HepG2 (cell line): ENCODE data around the gene TRABD. TPM values are rescaled to one million over a fixed set of nuclear protein-coding genes. Genes with fewer than 3 reads are reported as not detected.

Experiments used
- ATAC-seq: fragments of 200-7000 bp; cut with Tn5 transposase; 3 replicates; pipeline ENCODE4 v1.9.1; 2020; ENCODE audit warnings: mild to moderate bottlenecking, moderate library complexity
- BruUV-seq: library from RNA; stranded (reverse); fragments of 400-500 nt; replicated peaks from 2 replicates; lab custom pipeline; 2021; lab: Mats Ljungman, UMichigan
- CTCF ChIA-PET: fragments of 300-600 bp; formaldehyde crosslinking; extraction: SDS; loops from one replicate; lab custom pipeline; 2021; ENCODE audit warnings: low total read pairs, inconsistent platforms, low intra/inter-chr PET ratio; lab: Yijun Ruan, JAX
- POLR2A ChIA-PET: fragments of 350-600 bp; sonication (Branson Sonifier 250); formaldehyde crosslinking; loops from one replicate; lab custom pipeline; 2020; ENCODE audit warnings: antibody characterized with exemption, inconsistent platforms; lab: Yijun Ruan, JAX
- DNase-seq: peaks from one replicate; pipeline ENCODE4 v3.0.0-alpha.2; 2015; ENCODE audit warnings: low spot score
- FAIRE-seq: peaks from 3 replicates; lab custom pipeline; 2011; peaks lifted over from hg19 to GRCh38; lab: Jason Lieb, UNC
- H2AFZ ChIP-seq: one replicate; pipeline ENCODE4 v1.6.1; 2011; ENCODE audit warnings: low read length, inconsistent platforms
- H3K27ac ChIP-seq: fragments of 300-600 bp; 3 replicates; pipeline ENCODE4 v1.8.0; 2011; ENCODE audit warnings: mixed run types, mild to moderate bottlenecking, mixed read lengths, low read length, inconsistent platforms; ENCODE audit not compliant: insufficient read depth; ENCODE audit errors: extremely low read length
- H3K27me3 ChIP-seq, 2 experiments: fragments of 200-600 bp in 1 of 2; 2 replicates in 1 of 2; 3 replicates in 1 of 2; pipeline versions ENCODE4 v1.6.0 to v1.8.0; 2011; ENCODE audit warnings: low read length in 2 of 2, mild to moderate bottlenecking in 2 of 2, moderate library complexity in 2 of 2, inconsistent platforms in 1 of 2; ENCODE audit not compliant: insufficient read depth in 2 of 2, control insufficient read depth in 1 of 2
- H3K36me3 ChIP-seq, 2 experiments: fragments of 200-600 bp in 1 of 2; replicated peaks in 1 of 2; 2 replicates in 1 of 2; 3 replicates in 1 of 2; pipeline versions ENCODE4 v1.5.1 to v1.8.0; 2011; ENCODE audit warnings: low read length in 2 of 2, inconsistent platforms in 1 of 2; ENCODE audit not compliant: insufficient read depth in 2 of 2, control insufficient read depth in 1 of 2
- H3K4me1 ChIP-seq: 2 replicates; pipeline ENCODE4 v1.5.1; 2012; ENCODE audit warnings: low read length, inconsistent platforms; ENCODE audit not compliant: insufficient read depth
- H3K4me2 ChIP-seq: 2 replicates; pipeline ENCODE4 v1.6.0; 2011; ENCODE audit warnings: low read depth, low read length, inconsistent platforms
- H3K4me3 ChIP-seq, 3 experiments: fragments of 200-600 bp in 1 of 3; sonication (generic), shearing (Covaris generic) in 1 of 3; replicated peaks in 1 of 3; 2 replicates each; pipeline ENCODE4 v1.5.1; 2011 to 2016; ENCODE audit warnings: low read length in 3 of 3, inconsistent platforms in 2 of 3, low read depth in 2 of 3, mild to moderate bottlenecking in 2 of 3, control low read depth in 1 of 3, mixed read lengths in 1 of 3; ENCODE audit not compliant: insufficient read depth in 1 of 3
- H3K79me2 ChIP-seq: one replicate; pipeline ENCODE4 v1.6.1; 2011; ENCODE audit warnings: low read length, inconsistent platforms; ENCODE audit not compliant: insufficient read depth
- H3K9ac ChIP-seq: 2 replicates; pipeline ENCODE4 v1.6.0; 2011; ENCODE audit warnings: mild to moderate bottlenecking, low read depth, low read length, inconsistent platforms; ENCODE audit not compliant: insufficient read depth
- H3K9me3 ChIP-seq: 2 replicates; pipeline ENCODE4 v1.5.1; 2012; ENCODE audit warnings: mild to moderate bottlenecking, low read length
- H4K20me1 ChIP-seq: 2 replicates; pipeline ENCODE4 v1.6.0; 2011; ENCODE audit warnings: inconsistent platforms, mild to moderate bottlenecking, low read length, moderate library complexity; ENCODE audit not compliant: insufficient read depth
- MED13 ChIP-seq: sonication (generic); formaldehyde crosslinking; IDR thresholded peaks from 2 replicates; pipeline ENCODE4 v1.5.0; 2020; ENCODE audit warnings: missing genetic modification reagents
- NR2F1 ChIP-seq, 2 experiments: fragments of 450-650 bp in 1 of 2; formaldehyde crosslinking in 1 of 2; IDR thresholded peaks; 2 replicates each; pipeline versions ENCODE4 v1.5.0 to v1.6.1; 2016 to 2020; ENCODE audit warnings: mild to moderate bottlenecking in 1 of 2, missing compliant biosample characterization in 1 of 2, missing genetic modification reagents in 1 of 2, moderate library complexity in 1 of 2
- NR2F6 ChIP-seq, 2 experiments: IDR thresholded peaks; 2 replicates each; pipeline ENCODE4 v1.6.1; 2016; ENCODE audit warnings: antibody characterized with exemption in 1 of 2, mild to moderate bottlenecking in 1 of 2
- POLR2G ChIP-seq: fragments of 200-400 bp; formaldehyde crosslinking; IDR thresholded peaks from 2 replicates; pipeline ENCODE4 v1.6.1; 2018; ENCODE audit warnings: mild to moderate bottlenecking, low read depth, low read length, moderate library complexity
- SNRNP70 ChIP-seq: fragments of 200-400 bp; formaldehyde crosslinking; IDR thresholded peaks from 2 replicates; pipeline ENCODE4 v1.6.1; 2017; ENCODE audit warnings: mild to moderate bottlenecking, low read depth, low read length, moderate library complexity
- TOPORS ChIP-seq: sonication (generic); formaldehyde crosslinking; IDR thresholded peaks from 2 replicates; pipeline ENCODE4 v1.8.0; 2023; ENCODE audit warnings: mild to moderate bottlenecking, missing genetic modification reagents
- ZBTB38 ChIP-seq: sonication (generic); formaldehyde crosslinking; IDR thresholded peaks from 2 replicates; pipeline ENCODE4 v1.5.1; 2020; ENCODE audit warnings: mild to moderate bottlenecking, missing genetic modification reagents
- ZMAT3 ChIP-seq: sonication (generic); formaldehyde crosslinking; conservative IDR thresholded peaks from 2 replicates; pipeline ENCODE4 v1.7.0; 2021; ENCODE audit warnings: missing genetic modification reagents
- ZNF263 ChIP-seq: sonication (generic); formaldehyde crosslinking; IDR thresholded peaks from 2 replicates; pipeline ENCODE4 v1.4.0; 2020; ENCODE audit warnings: missing genetic modification reagents
- WGBS: methylation state at CpG from one replicate; pipeline ENCODE4 v1.1.6; 2017; ENCODE audit warnings: low lambda C conversion rate; 5-methylcytosine and 5-hydroxymethylcytosine counted together
- in situ Hi-C: cut with HindIII; loops from 2 replicates; pipeline ENCODE4 v1.10.0; 2017; ENCODE audit warnings: low pct_unique_long_range_greater_than_20kb; ENCODE audit not compliant: extremely low pct_ligation_motif_present
- intact Hi-C: fragments of 100-400 bp; cut with micrococcal nuclease; formaldehyde crosslinking; loops from one replicate; pipeline ENCODE4 v1.10.0; 2022; ENCODE audit not compliant: unreplicated experiment
- polyA plus RNA-seq, 8 experiments: library from polyadenylated mRNA; depleted of rRNA in 3 of 8; stranded (reverse) in 7 of 8; unstranded in 1 of 8; fragments of >200 nt; fragmentation: Illumina TruSeq in 4 of 8; extraction: Trizol in 4 of 8; gene quantifications; 2 replicates each; pipeline versions ENCODE4 v1.2.1 to v1.2.3, GENCODE V29; 2011 to 2016; ENCODE audit warnings: low read depth in 4 of 8, missing spikeins in 1 of 8, mixed read lengths in 1 of 8; ENCODE audit not compliant: insufficient read depth in 1 of 8
- total RNA-seq, 5 experiments: library from RNA; depleted of rRNA; stranded (reverse); fragments of >200 nt; fragmentation: Illumina TruSeq; extraction: Trizol; gene quantifications; 2 replicates each; pipeline ENCODE4 v1.2.3, GENCODE V29; 2016; ENCODE audit warnings: low read depth in 1 of 5
- TF ChIP-seq, protein P1 (sequence below): sonication (generic); formaldehyde crosslinking; IDR thresholded peaks from 2 replicates; pipeline ENCODE4 v1.5.0; 2020; ENCODE audit warnings: mild to moderate bottlenecking, missing genetic modification reagents, borderline replicate concordance
- TF ChIP-seq, protein P2 (sequence below): sonication (generic); formaldehyde crosslinking; IDR thresholded peaks from 2 replicates; pipeline ENCODE4 v1.8.0; 2022; ENCODE audit warnings: missing genetic modification reagents, mild to moderate bottlenecking, moderate library complexity, borderline replicate concordance

The TRABD gene
- total and polyA plus RNA-seq, 2 of the 13 experiments (the other 11 are each of a cell fraction or from before 2014, with no cell fraction given), result 21.5 to 28.9 TPM

DNA sequence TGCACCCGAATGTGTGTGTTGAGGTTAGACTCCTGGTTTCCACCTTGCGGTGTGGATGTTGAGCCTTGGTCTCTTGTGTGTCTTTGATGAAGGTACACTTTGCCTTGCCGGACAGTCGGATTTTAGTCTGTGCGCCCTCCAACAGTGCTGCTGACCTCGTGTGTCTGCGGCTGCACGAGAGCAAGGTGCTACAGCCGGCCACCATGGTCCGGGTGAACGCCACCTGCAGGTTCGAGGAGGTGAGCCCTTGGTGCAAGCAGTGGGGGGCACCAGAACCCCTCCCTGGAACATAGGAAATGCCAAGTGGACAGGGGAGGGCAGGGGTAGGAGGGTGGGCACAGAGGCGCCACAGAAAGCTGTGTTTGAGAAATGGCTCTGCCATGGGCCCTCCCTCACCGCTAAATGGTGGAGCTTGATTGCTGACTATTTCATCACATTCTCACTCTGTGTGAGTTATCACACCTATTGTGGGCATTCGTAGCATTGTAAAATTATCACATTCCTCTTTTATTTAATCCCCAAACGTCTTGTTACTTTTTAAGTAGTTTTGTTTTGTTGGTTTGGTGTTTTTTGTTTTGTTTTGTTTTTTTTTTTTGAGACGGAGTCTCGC lies 41.6 kb upstream of the TRABD start (continued):
- no peak for TF ChIP-seq ZBTB38
- no peak for TF ChIP-seq ZMAT3 (CRISPR knock-in tag)
- no peak for TF ChIP-seq SNRNP70
- TF ChIP-seq NR2F6 (IDR thresholded peaks at IDR 0.05), result no peak
- peak; percentile 34; the same call in 1 of the 2 replicates for TF ChIP-seq NR2F6 (CRISPR knock-in tag; IDR thresholded peaks at IDR 0.05)

DNA sequence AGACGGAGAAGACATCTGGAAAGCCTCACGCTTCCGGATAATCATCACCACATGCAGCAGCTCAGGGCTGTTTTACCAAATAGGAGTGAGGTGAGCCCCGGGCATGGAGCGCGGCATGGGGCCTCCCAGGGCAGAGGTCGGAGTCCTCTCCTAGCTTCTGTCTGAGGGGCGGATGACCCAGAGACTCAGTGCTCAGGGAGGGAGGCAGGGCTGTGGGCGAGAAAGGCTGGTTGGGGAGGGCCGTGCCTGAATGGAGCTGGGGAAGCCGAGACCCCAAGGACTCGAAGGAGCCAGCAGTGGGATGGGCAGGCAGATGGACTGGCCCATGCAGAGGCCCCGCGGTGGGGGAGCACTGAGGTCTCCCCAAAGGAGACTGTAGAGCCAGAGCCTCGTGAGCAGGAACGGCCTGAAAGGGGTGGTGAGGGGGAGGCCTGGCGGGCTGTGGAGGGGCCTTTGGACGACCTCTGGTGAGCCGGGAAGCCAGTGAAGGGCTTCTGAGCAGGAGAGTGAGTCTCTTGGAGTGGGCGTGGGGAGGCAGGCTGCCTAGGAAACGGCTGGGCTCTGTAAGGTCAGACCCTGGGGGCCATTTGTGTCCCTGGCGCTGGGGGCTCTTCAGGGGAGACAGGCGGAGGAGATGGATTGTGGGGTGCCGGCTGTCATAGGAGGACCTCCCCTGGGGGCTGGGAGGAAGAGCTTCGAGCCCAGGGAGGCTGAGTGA lies 39.8 kb upstream of the TRABD start:
- no peaks in the 10 kb centered on the region for H3K79me2 ChIP-seq
- peak overlapping the region; percentile 51 for H3K27ac ChIP-seq
- no peak overlapping the region for H2AFZ ChIP-seq
- H3K4me3 ChIP-seq, result peak overlapping the region; percentile 33 to 67 (median 44)
- in situ Hi-C loops (loop anchor here (5.0 kb wide), 1 partner anchor 61 kb away; no protein-coding TSS in a partner anchor), intact Hi-C loops (loop anchor here (5.0 kb wide), 2 partner anchors 44 to 379 kb away; no protein-coding TSS in a partner anchor)
- ATAC-seq, result peak; percentile 55
- no peaks in the 10 kb centered on the region for H3K36me3 ChIP-seq
- peak overlapping the region; percentile 88 for H3K4me2 ChIP-seq
- DNase-seq, result no peak
- no peak for FAIRE-seq
- WGBS, result 2% methylated on average over 22 of the region's 25 CpGs
- ChIA-PET CTCF (interaction anchor here (1.6 to 4.3 kb wide), 2 partner anchors 64 to 91 kb away, joined by 6 to 39 read pairs; no protein-coding TSS in a partner anchor), POLR2A (interaction anchor here (0.6 to 1.6 kb wide), 2 partner anchors 61 to 179 kb away, joined by 3 to 4 read pairs; no protein-coding TSS in a partner anchor)
- peaks cover 2 to 35% of the 10 kb centered on the region in 2 experiments for H3K27me3 ChIP-seq
- H4K20me1 ChIP-seq, result no peaks in the 10 kb centered on the region
- BruUV-seq, result no TSS peak
- H3K4me1 ChIP-seq, result peaks cover 85% of the 10 kb centered on the region
- peak overlapping the region; percentile 30; the same call in 1 of the 2 replicates for H3K9ac ChIP-seq
- no peaks in the 10 kb centered on the region for H3K9me3 ChIP-seq
- TF ChIP-seq MED13 (CRISPR knock-in tag) (no peak), NR2F1 (CRISPR knock-in tag; IDR thresholded peaks at IDR 0.05) (peak in 1 of 2 experiments; percentile 61; a peak in 2 of 4 replicates), ZNF263 (CRISPR knock-in tag) (peak; percentile 83), TOPORS (peak; percentile 23; the same call in 1 of the 2 replicates), POLR2G (peak; percentile 50; the same call in 1 of the 2 replicates)
- TF ChIP-seq, protein P1, sequence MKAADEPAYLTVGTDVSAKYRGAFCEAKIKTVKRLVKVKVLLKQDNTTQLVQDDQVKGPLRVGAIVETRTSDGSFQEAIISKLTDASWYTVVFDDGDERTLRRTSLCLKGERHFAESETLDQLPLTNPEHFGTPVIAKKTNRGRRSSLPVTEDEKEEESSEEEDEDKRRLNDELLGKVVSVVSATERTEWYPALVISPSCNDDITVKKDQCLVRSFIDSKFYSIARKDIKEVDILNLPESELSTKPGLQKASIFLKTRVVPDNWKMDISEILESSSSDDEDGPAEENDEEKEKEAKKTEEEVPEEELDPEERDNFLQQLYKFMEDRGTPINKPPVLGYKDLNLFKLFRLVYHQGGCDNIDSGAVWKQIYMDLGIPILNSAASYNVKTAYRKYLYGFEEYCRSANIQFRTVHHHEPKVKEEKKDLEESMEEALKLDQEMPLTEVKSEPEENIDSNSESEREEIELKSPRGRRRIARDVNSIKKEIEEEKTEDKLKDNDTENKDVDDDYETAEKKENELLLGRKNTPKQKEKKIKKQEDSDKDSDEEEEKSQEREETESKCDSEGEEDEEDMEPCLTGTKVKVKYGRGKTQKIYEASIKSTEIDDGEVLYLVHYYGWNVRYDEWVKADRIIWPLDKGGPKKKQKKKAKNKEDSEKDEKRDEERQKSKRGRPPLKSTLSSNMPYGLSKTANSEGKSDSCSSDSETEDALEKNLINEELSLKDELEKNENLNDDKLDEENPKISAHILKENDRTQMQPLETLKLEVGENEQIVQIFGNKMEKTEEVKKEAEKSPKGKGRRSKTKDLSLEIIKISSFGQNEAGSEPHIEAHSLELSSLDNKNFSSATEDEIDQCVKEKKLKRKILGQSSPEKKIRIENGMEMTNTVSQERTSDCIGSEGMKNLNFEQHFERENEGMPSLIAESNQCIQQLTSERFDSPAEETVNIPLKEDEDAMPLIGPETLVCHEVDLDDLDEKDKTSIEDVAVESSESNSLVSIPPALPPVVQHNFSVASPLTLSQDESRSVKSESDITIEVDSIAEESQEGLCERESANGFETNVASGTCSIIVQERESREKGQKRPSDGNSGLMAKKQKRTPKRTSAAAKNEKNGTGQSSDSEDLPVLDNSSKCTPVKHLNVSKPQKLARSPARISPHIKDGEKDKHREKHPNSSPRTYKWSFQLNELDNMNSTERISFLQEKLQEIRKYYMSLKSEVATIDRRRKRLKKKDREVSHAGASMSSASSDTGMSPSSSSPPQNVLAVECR (CRISPR knock-in tag), result peak; percentile 23
- TF ChIP-seq, protein P2, sequence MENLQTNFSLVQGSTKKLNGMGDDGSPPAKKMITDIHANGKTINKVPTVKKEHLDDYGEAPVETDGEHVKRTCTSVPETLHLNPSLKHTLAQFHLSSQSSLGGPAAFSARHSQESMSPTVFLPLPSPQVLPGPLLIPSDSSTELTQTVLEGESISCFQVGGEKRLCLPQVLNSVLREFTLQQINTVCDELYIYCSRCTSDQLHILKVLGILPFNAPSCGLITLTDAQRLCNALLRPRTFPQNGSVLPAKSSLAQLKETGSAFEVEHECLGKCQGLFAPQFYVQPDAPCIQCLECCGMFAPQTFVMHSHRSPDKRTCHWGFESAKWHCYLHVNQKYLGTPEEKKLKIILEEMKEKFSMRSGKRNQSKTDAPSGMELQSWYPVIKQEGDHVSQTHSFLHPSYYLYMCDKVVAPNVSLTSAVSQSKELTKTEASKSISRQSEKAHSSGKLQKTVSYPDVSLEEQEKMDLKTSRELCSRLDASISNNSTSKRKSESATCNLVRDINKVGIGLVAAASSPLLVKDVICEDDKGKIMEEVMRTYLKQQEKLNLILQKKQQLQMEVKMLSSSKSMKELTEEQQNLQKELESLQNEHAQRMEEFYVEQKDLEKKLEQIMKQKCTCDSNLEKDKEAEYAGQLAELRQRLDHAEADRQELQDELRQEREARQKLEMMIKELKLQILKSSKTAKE (CRISPR knock-in tag), result peak; percentile 52; the same call in 1 of the 2 replicates
